CD4-positive, alpha-beta T cell (primary cell): ENCODE data around the gene HASPIN. TPM values are rescaled to one million over a fixed set of nuclear protein-coding genes. Genes with fewer than 3 reads are reported as not detected.

ENCODE experiments used
- ATAC-seq: fragments of 200-7000 bp; cut with Tn5 transposase; one replicate; pipeline ENCODE4 v1.10.0; 2022; ENCODE audit warnings: mild to moderate bottlenecking; ENCODE audit not compliant: poor library complexity
- CTCF ChIA-PET: fragments of 350-600 bp; sonication (Branson Sonifier 250); formaldehyde crosslinking; loops from one replicate; lab custom pipeline; 2021; ENCODE audit warnings: antibody characterized with exemption, inconsistent platforms; lab: Charles Lee
- POLR2A ChIA-PET: fragments of 350-600 bp; sonication (Branson Sonifier 250); formaldehyde crosslinking; loops from one replicate; lab custom pipeline; 2021; ENCODE audit warnings: antibody characterized with exemption, inconsistent platforms; lab: Charles Lee
- DNase-seq, 14 experiments: peaks; one replicate each; pipeline ENCODE4 v3.0.0-alpha.2; 2013 to 2020; ENCODE audit warnings: mixed read lengths in 2 of 14
- H3K27ac ChIP-seq, 2 donors: one replicate each; pipeline versions ENCODE4 v1.5.1 to v1.7.0; 2013; ENCODE audit warnings: low read length in 2 of 2, low read depth in 1 of 2, mild to moderate bottlenecking in 1 of 2
- H3K27me3 ChIP-seq, 2 experiments: 1 replicate in 1 of 2; 2 replicates in 1 of 2; pipeline versions ENCODE4 v1.6.1 to v1.7.0; 2013; ENCODE audit warnings: low read length in 2 of 2, control low read depth in 1 of 2, mild to moderate bottlenecking in 1 of 2, moderate library complexity in 1 of 2; ENCODE audit not compliant: insufficient read depth in 2 of 2, control insufficient read depth in 1 of 2
- H3K36me3 ChIP-seq: one replicate; pipeline ENCODE4 v1.6.1; 2013; ENCODE audit warnings: low read length, control low read depth; ENCODE audit not compliant: insufficient read depth
- H3K4me1 ChIP-seq: one replicate; pipeline ENCODE4 v1.6.1; 2013; ENCODE audit warnings: low read length, control low read depth; ENCODE audit not compliant: insufficient read depth
- H3K4me3 ChIP-seq: one replicate; pipeline ENCODE4 v1.5.1; 2013; ENCODE audit warnings: mild to moderate bottlenecking, low read length, moderate library complexity
- H3K9me3 ChIP-seq, 2 experiments: 1 replicate in 1 of 2; 2 replicates in 1 of 2; pipeline versions ENCODE4 v1.6.1 to v1.7.0; 2013; ENCODE audit warnings: low read length in 2 of 2, mild to moderate bottlenecking in 2 of 2, control low read depth in 1 of 2, moderate library complexity in 1 of 2; ENCODE audit not compliant: control insufficient read depth in 1 of 2, insufficient read depth in 1 of 2
- H3K27ac Mint-ChIP-seq: one replicate; pipeline ENCODE4 v1.8.0; 2020; ENCODE audit warnings: mixed read lengths
- H3K27me3 Mint-ChIP-seq: one replicate; pipeline ENCODE4 v1.8.0; 2021; ENCODE audit warnings: mixed read lengths
- H3K36me3 Mint-ChIP-seq: one replicate; pipeline ENCODE4 v1.8.0; 2021; ENCODE audit warnings: low read depth, mixed read lengths
- H3K4me1 Mint-ChIP-seq: one replicate; pipeline ENCODE4 v1.8.0; 2021; ENCODE audit warnings: low read depth, mixed read lengths
- H3K4me3 Mint-ChIP-seq: one replicate; pipeline ENCODE4 v1.8.0; 2020; ENCODE audit warnings: mild to moderate bottlenecking, mixed read lengths
- H3K9me3 Mint-ChIP-seq: one replicate; pipeline ENCODE4 v1.8.0; 2020; ENCODE audit warnings: mixed read lengths
- CTCF ChIP-seq: fragments of 200-600 bp; IDR thresholded peaks from one replicate; pipeline ENCODE4 v1.8.0; 2022; ENCODE audit warnings: antibody characterized with exemption, mild to moderate bottlenecking
- intact Hi-C, 2 experiments: fragments of 100-400 bp; cut with DNase I in 1 of 2; cut with micrococcal nuclease in 1 of 2; formaldehyde crosslinking; loops; one replicate each; pipeline versions ENCODE4 v1.15.1 to v1.9.0; 2023 to 2025; cut with DNase I, micrococcal nuclease
- total RNA-seq, 174 experiments: library from RNA in 2 of 174; stranded (reverse) in 2 of 174; gene quantifications; one replicate each; pipeline ENCODE4 v1.2.3 and lab custom pipeline; 2021 to 2026

Gene HASPIN
- total RNA-seq, 2 experiments from 2014 or later, result 0.22 to 0.25 TPM

GRCh38 chr17:3747805-3748204, 24.1 kb downstream of the HASPIN start:
- ChIA-PET POLR2A (no interaction called here), CTCF (no interaction called here)
- Mint-ChIP-seq H3K27me3 (no peaks in the 10 kb centered on the region), H3K36me3 (no peaks in the 10 kb centered on the region), H3K27ac (no peak overlapping the region), H3K4me1 (peaks cover 39% of the 10 kb centered on the region), H3K4me3 (no peak overlapping the region), H3K9me3 (no peaks in the 10 kb centered on the region)
- DNase-seq (no peak), ATAC-seq (no peak)
- Histone ChIP-seq H3K4me3 (no peak overlapping the region), H3K36me3 (no peaks in the 10 kb centered on the region), H3K27ac (no peak overlapping the region), H3K9me3 (no peaks in the 10 kb centered on the region), H3K27me3 (no peaks in the 10 kb centered on the region), H3K4me1 (peaks cover 37% of the 10 kb centered on the region)
- intact Hi-C loops, result no loop called here
- no peak for TF ChIP-seq CTCF

GRCh38 chr17:3748576-3748975, 24.9 kb downstream of the HASPIN start:
- H3K27me3 ChIP-seq, result no peaks in the 10 kb centered on the region
- POLR2A ChIA-PET, result no interaction called here
- no peak overlapping the region for H3K4me3 ChIP-seq
- no peaks in the 10 kb centered on the region for H3K36me3 ChIP-seq
- H3K27ac ChIP-seq, result no peak overlapping the region
- H3K4me1 ChIP-seq, result peaks cover 43% of the 10 kb centered on the region
- Mint-ChIP-seq H3K9me3 (no peaks in the 10 kb centered on the region), H3K27ac (no peak overlapping the region), H3K4me1 (peaks cover 36% of the 10 kb centered on the region), H3K36me3 (no peaks in the 10 kb centered on the region), H3K4me3 (peak overlapping the region; percentile 51), H3K27me3 (no peaks in the 10 kb centered on the region)
- intact Hi-C loops, result no loop called here
- ATAC-seq (no peak), DNase-seq (no peak)
- H3K9me3 ChIP-seq, result no peaks in the 10 kb centered on the region
- CTCF ChIA-PET, result no interaction called here
- no peak for TF ChIP-seq CTCF

GRCh38 chr17:3750296-3750695, 26.6 kb downstream of the HASPIN start:
- Mint-ChIP-seq H3K4me3 (peak overlapping the region; percentile 75), H3K4me1 (peaks cover 47% of the 10 kb centered on the region), H3K27ac (peak overlapping the region; percentile 86), H3K27me3 (no peaks in the 10 kb centered on the region), H3K9me3 (no peaks in the 10 kb centered on the region), H3K36me3 (no peaks in the 10 kb centered on the region)
- Histone ChIP-seq H3K9me3 (no peaks in the 10 kb centered on the region), H3K36me3 (no peaks in the 10 kb centered on the region), H3K27me3 (no peaks in the 10 kb centered on the region), H3K4me3 (no peak overlapping the region), H3K4me1 (peaks cover 58% of the 10 kb centered on the region), H3K27ac (no peak overlapping the region)
- ChIA-PET POLR2A (interaction anchor here (0.6 to 2.6 kb wide), 4 partner anchors 10 to 114 kb away, joined by 3 to 11 read pairs (median 4); partner anchors contain the start of genes CTNS and SHPK), CTCF (interaction anchor here (2.2 kb wide), 1 partner anchor 13 kb away, joined by 8 read pairs; no protein-coding TSS in a partner anchor)
- intact Hi-C loops, result no loop called here
- ATAC-seq (no peak), DNase-seq (no peak)
- no peak for TF ChIP-seq CTCF
